ENCODE measurements around the gene SLIT3.

- TF ChIP-seq CTCF (IDR thresholded peaks at IDR 0.05): no peak
- TF ChIP-seq POLR2A (IDR thresholded peaks at IDR 0.05): no peak
These were observed 397.9 kb downstream of the SLIT3 start for GRCh38 chr5:168903061-168903460.

Measured in Peyer's patch (tissue), 4 donors.